Measurements from ENCODE around the gene KANK3.
"Not testable (repeated sequence)": the region's sequence is repeated elsewhere in the genome, so short reads cannot be mapped to it uniquely, and the experiment has no call there.

Gene KANK3

GRCh38 chr19:8336660-8337059 is 6.4 kb downstream of the KANK3 start:
- no peak for DNase-seq

- DNase-seq = no peak
Observed at GRCh38 chr19:8336072-8336569, 6.9 kb downstream of the KANK3 start.

GRCh38 chr19:8335343-8336071 is 7.6 kb downstream of the KANK3 start:
- DNase-seq = peak; percentile 29

- DNase-seq = peak; percentile 30
Observed at GRCh38 chr19:8334458-8335342, 8.4 kb downstream of the KANK3 start.

GRCh38 chr19:8333767-8334457 is 9.2 kb downstream of the KANK3 start:
- no peak for DNase-seq

GRCh38 chr19:8332976-8333766 is 9.9 kb downstream of the KANK3 start:
- DNase-seq = no peak

- DNase-seq = no peak
Observed at GRCh38 chr19:8331263-8331845, 11.7 kb downstream of the KANK3 start.

- no peak for DNase-seq
Observed at GRCh38 chr19:8329996-8330395, 13.1 kb downstream of the KANK3 start.

- DNase-seq = no peak
Observed at GRCh38 chr19:8325454-8325853, 17.6 kb downstream of the KANK3 start.

GRCh38 chr19:8324186-8325050 is 18.6 kb downstream of the KANK3 start:
- DNase-seq = no peak

- no peak for DNase-seq
Observed at GRCh38 chr19:8323781-8324185, 19.3 kb downstream of the KANK3 start.

- DNase-seq = no peak
Observed at GRCh38 chr19:8322638-8322997, 20.4 kb downstream of the KANK3 start.

GRCh38 chr19:8321986-8322637 is 20.9 kb downstream of the KANK3 start:
- DNase-seq = no peak

- DNase-seq = peak; percentile 96
Observed at GRCh38 chr19:8321067-8321985, 21.7 kb downstream of the KANK3 start, which contains the start of the genes NDUFA7 and RPS28. Gene NDUFA7, minus strand, starts transcription at chr19:8321375. Its CDS starts 17 bp downstream, at chr19:8321358. Gene RPS28, plus strand, starts transcription at chr19:8321496. Its CDS starts 35 bp downstream, at chr19:8321531.

GRCh38 chr19:8320564-8321066 is 22.4 kb downstream of the KANK3 start:
- no peak for DNase-seq

GRCh38 chr19:8319807-8320520 is 23.1 kb downstream of the KANK3 start:
- no peak for DNase-seq

- DNase-seq = not testable (repeated sequence)
Observed at GRCh38 chr19:8318835-8319234, 24.2 kb downstream of the KANK3 start.
